Gastroesophageal sphincter (tissue), 4 donors: Measurements from ENCODE around the gene CGRRF1. TPM values are rescaled to one million over a fixed set of nuclear protein-coding genes. Genes with fewer than 3 reads are reported as not detected.

Experiments used
- ATAC-seq: fragments of 150-250 bp; one replicate; pipeline ENCODE4 v1.9.1; 2016; ENCODE audit warnings: mild to moderate bottlenecking, moderate library complexity
- H3K27ac ChIP-seq, 4 donors: fragments of 200-600 bp; sonication (generic) in 3 of 4; 1 replicate in 3 of 4; 2 replicates in 1 of 4; pipeline ENCODE4 v1.5.1; 2016 to 2019
- H3K27me3 ChIP-seq: fragments of 200-600 bp; sonication (generic); one replicate; pipeline ENCODE4 v1.5.1; 2019
- H3K36me3 ChIP-seq, 2 donors: fragments of 200-600 bp; sonication (generic); one replicate each; pipeline ENCODE4 v1.5.1; 2019; ENCODE audit warnings: control low read depth in 1 of 2
- H3K4me1 ChIP-seq, 3 donors: fragments of 200-600 bp; sonication (generic); 1 replicate in 2 of 3; 2 replicates in 1 of 3; pipeline ENCODE4 v1.5.1; 2016 to 2019; ENCODE audit warnings: control low read depth in 2 of 3
- H3K4me3 ChIP-seq, 2 donors: fragments of 200-600 bp; sonication (generic); one replicate each; pipeline ENCODE4 v1.5.1; 2019; ENCODE audit warnings: mild to moderate bottlenecking in 1 of 2, moderate library complexity in 1 of 2
- H3K9me3 ChIP-seq, 3 donors: fragments of 200-600 bp; sonication (generic); one replicate each; pipeline ENCODE4 v1.5.1; 2017 to 2019; ENCODE audit warnings: control low read depth in 2 of 3
- EP300 ChIP-seq: sonication (generic); formaldehyde crosslinking; IDR thresholded peaks from one replicate; pipeline ENCODE4 v1.6.1; 2017; ENCODE audit warnings: antibody characterized with exemption, mild to moderate bottlenecking
- POLR2A ChIP-seq, 2 donors: fragments of 450-650 bp; IDR thresholded peaks; one replicate each; pipeline ENCODE4 v1.6.1; 2017; ENCODE audit warnings: antibody characterized with exemption in 2 of 2, mild to moderate bottlenecking in 2 of 2, moderate library complexity in 1 of 2
- POLR2AphosphoS5 ChIP-seq: sonication (generic); formaldehyde crosslinking; IDR thresholded peaks from one replicate; pipeline ENCODE4 v1.6.1; 2017; ENCODE audit warnings: antibody characterized with exemption
- WGBS, 2 donors: methylation state at CpG; one replicate each; pipeline ENCODE4 v1.1.5; 2018; ENCODE audit warnings: low coverage in 1 of 2; 5-methylcytosine and 5-hydroxymethylcytosine counted together
- total RNA-seq, 4 donors: library from RNA; depleted of rRNA; stranded (reverse); fragments of >200 nt; gene quantifications; one replicate each; pipeline ENCODE4 v1.1.0, GENCODE V29; 2016
- TF ChIP-seq, protein P1 (sequence below), 4 experiments: fragments of 200-600 bp in 2 of 4; fragments of 450-650 bp in 2 of 4; sonication (generic) in 1 of 4; IDR thresholded peaks; one replicate each; pipeline ENCODE4 v1.5.1; 2017 to 2019; ENCODE audit warnings: antibody characterized with exemption in 4 of 4, mild to moderate bottlenecking in 2 of 4, moderate library complexity in 2 of 4

The CGRRF1 gene
- total RNA-seq, 4 donors from 2014 or later: 12.3 to 32.8 (median 22.2) TPM

DNA sequence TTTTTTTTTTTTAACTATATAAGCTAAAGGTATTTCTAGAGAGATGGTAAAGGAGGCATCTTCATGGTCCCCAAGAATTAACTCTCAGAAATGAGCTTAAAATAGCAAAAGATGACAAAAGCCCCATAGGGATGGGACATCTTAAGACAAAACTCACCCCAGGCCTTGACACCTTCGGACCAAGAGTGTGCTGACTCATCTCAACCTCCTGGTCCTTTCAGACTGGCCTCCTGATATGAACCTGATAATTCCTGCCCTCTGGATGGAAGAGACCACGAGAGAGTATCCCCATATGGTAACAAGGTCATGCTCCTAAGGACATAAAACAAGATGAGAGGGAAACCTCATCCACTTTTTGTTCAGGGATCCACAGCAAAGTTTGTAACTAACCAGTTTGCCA lies 12.5 kb upstream of the CGRRF1 start:
- H3K4me1 ChIP-seq: no peaks in the 10 kb centered on the region
- H3K27me3 ChIP-seq: peaks cover 7% of the 10 kb centered on the region
- TF ChIP-seq, protein P1, sequence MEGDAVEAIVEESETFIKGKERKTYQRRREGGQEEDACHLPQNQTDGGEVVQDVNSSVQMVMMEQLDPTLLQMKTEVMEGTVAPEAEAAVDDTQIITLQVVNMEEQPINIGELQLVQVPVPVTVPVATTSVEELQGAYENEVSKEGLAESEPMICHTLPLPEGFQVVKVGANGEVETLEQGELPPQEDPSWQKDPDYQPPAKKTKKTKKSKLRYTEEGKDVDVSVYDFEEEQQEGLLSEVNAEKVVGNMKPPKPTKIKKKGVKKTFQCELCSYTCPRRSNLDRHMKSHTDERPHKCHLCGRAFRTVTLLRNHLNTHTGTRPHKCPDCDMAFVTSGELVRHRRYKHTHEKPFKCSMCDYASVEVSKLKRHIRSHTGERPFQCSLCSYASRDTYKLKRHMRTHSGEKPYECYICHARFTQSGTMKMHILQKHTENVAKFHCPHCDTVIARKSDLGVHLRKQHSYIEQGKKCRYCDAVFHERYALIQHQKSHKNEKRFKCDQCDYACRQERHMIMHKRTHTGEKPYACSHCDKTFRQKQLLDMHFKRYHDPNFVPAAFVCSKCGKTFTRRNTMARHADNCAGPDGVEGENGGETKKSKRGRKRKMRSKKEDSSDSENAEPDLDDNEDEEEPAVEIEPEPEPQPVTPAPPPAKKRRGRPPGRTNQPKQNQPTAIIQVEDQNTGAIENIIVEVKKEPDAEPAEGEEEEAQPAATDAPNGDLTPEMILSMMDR (IDR thresholded peaks at IDR 0.05): no peak
- no peak for TF ChIP-seq EP300
- TF ChIP-seq POLR2A (IDR thresholded peaks at IDR 0.05): no peak
- TF ChIP-seq POLR2AphosphoS5: no peak
- H3K9me3 ChIP-seq: no peaks in the 10 kb centered on the region
- 75% methylated on average over 2 of the region's 2 CpGs; no CpG with 5 or more reads in 1 of the 2 donors for WGBS, 2 donors
- no peak for ATAC-seq
- no peak overlapping the region for H3K4me3 ChIP-seq
- H3K27ac ChIP-seq: no peak overlapping the region
- H3K36me3 ChIP-seq: no peaks in the 10 kb centered on the region

DNA sequence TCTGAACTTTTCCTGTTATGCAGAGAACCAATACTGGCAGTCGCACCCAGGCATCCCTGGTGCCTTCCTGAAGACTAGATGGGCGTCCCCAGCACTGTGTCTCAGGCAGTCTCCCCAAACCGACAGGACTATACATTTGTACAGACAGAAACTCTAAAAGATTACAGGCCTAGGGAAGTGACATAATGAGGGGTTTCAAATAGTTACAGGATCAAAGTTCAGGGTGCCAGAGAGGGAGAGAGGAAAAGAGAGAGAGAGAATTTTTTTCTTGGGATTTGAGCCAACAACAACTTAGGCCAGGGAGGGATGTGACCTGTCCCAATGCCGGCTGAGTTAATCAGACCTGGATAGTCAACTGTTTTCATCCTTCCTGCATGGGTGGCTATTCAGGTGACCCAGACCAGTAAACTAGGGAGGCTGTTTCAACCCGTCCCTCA lies 11.6 kb upstream of the CGRRF1 start:
- ATAC-seq: no peak
- Histone ChIP-seq H3K27me3 (peaks cover 7% of the 10 kb centered on the region), H3K4me1 (no peaks in the 10 kb centered on the region), H3K36me3 (no peaks in the 10 kb centered on the region), H3K9me3 (no peaks in the 10 kb centered on the region), H3K4me3 (no peak overlapping the region), H3K27ac (no peak overlapping the region)
- WGBS, 2 donors: 20 to 83% methylated on average over 1 to 3 of the region's 5 CpGs
- TF ChIP-seq, protein P1 (IDR thresholded peaks at IDR 0.05): no peak
- TF ChIP-seq POLR2AphosphoS5: no peak
- no peak for TF ChIP-seq EP300
- no peak for TF ChIP-seq POLR2A (IDR thresholded peaks at IDR 0.05)

DNA sequence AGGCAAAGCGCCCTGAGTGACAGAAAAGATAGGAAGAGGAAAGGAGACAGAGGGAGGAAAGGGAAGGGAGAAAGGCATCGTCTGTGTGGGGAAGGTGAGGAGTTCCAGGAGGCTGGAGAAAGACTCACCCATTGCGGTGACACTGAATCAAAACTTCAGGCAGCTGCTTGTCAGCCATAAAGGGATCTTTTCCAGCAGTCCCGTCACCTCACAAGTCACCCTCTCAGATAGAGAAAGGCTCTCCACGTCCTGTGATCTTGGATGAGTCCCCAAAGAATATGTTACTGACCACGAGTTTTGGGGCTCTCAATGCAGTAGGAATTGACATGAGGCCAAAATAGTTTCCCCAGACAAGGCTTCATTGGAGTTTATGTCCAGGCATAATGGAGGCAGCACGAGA lies 11.1 kb upstream of the CGRRF1 start:
- ATAC-seq: no peak
- 80 to 83% methylated on average over 5 to 7 of the region's 7 CpGs for WGBS, 2 donors
- no peaks in the 10 kb centered on the region for H3K4me1 ChIP-seq

DNA sequence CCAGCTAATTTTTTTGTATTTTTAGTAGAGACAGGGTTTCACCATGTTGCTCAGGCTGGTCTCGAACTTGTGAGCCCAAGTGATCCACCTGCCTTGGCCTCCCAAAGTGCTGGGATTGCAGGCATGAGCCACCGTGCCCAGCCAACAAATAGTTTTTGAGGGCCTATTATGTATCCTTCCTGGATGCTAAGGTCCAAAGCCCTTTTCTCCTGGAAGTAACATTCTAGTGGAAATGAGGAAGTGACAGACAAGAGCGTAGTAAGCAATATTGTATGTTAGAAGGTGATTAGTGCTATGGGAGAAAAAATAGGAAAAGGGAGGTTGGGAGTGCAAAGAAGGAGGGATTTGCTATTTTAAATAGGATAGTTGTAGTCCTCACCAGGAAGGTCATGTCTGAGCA lies 9.0 kb upstream of the CGRRF1 start:
- ATAC-seq: no peak
- 89% methylated on average over 2 of the region's 3 CpGs; no CpG with 5 or more reads in 1 of the 2 donors for WGBS, 2 donors
- H3K9me3 ChIP-seq: no peaks in the 10 kb centered on the region
- H3K4me1 ChIP-seq: no peaks in the 10 kb centered on the region
- no peak for TF ChIP-seq POLR2AphosphoS5
- no peak overlapping the region for H3K27ac ChIP-seq
- peaks cover 7% of the 10 kb centered on the region for H3K27me3 ChIP-seq
- no peaks in the 10 kb centered on the region for H3K36me3 ChIP-seq
- no peak overlapping the region for H3K4me3 ChIP-seq

More for the DNA sequence above, 11.1 kb upstream of the CGRRF1 start:
- peaks cover 7% of the 10 kb centered on the region for H3K27me3 ChIP-seq
- no peak overlapping the region for H3K27ac ChIP-seq
- TF ChIP-seq, protein P1 (IDR thresholded peaks at IDR 0.05): no peak
- no peak for TF ChIP-seq POLR2AphosphoS5
- TF ChIP-seq POLR2A (IDR thresholded peaks at IDR 0.05): no peak
- no peak for TF ChIP-seq EP300
- no peaks in the 10 kb centered on the region for H3K36me3 ChIP-seq
- H3K4me3 ChIP-seq: no peak overlapping the region
- H3K9me3 ChIP-seq: no peaks in the 10 kb centered on the region

DNA sequence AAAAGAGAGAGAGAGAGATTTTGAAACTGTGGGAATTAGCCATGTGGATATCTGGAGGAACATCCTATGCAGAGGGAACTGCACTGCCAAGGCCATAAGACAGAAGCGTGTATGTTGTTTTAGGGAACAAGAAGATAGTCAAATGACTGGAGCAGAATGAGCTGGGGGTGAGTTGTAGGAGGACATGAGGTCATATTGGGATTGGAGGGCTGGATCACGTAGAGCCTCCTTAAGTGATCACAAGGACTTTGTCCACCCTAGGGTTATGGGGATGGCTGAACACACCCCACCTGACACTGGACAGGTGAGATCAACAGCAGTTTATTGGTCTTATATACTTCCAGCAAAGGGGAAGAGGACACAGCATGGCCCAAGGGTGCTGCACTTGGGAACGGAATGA lies 8.2 kb upstream of the CGRRF1 start:
- H3K27ac ChIP-seq: no peak overlapping the region
- H3K27me3 ChIP-seq: peaks cover 7% of the 10 kb centered on the region
- TF ChIP-seq, protein P1 (IDR thresholded peaks at IDR 0.05): no peak
- no peak for TF ChIP-seq EP300
- TF ChIP-seq POLR2AphosphoS5: no peak
- TF ChIP-seq POLR2A (IDR thresholded peaks at IDR 0.05): no peak
- H3K9me3 ChIP-seq: no peaks in the 10 kb centered on the region
- ATAC-seq: no peak
- 74 to 92% methylated on average over 3 of the region's 3 CpGs for WGBS, 2 donors
- no peaks in the 10 kb centered on the region for H3K36me3 ChIP-seq
- H3K4me1 ChIP-seq: no peaks in the 10 kb centered on the region
- H3K4me3 ChIP-seq: no peak overlapping the region
